ENCODE data around the gene CASR. TPM values are rescaled to one million over a fixed set of nuclear protein-coding genes. Genes with fewer than 3 reads are reported as not detected.
"Not testable (repeated sequence)": the region's sequence is repeated elsewhere in the genome, so short reads cannot be mapped to it uniquely, and the experiment has no call there.

Gene CASR
- 0.03 TPM for polyA plus RNA-seq (2013, experiment 1 of 2)
- polyA plus RNA-seq (2013, experiment 2 of 2), result 0.10 TPM

- Histone ChIP-seq H3K79me2 (ENCODE audit: control insufficient read depth, insufficient read depth, low read length) (no peaks in the 10 kb centered on the region), H3K27ac (ENCODE audit: low read depth, low read length) (no peak within 1 kb of the TSS), H2BK5ac (ENCODE audit: low read length) (no peak within 1 kb of the TSS), H3K9ac (ENCODE audit: low read length) (peak within 1 kb of the TSS; percentile 30), H3K79me1 (ENCODE audit: low read length) (no peaks in the 10 kb centered on the region), H4K8ac (ENCODE audit: low read depth, low read length) (no peak within 1 kb of the TSS), H3K18ac (ENCODE audit: low read length) (peak within 1 kb of the TSS; percentile 8), H3K4me2 (ENCODE audit: low read length) (peak within 1 kb of the TSS; percentile 65), H3K27me3 (ENCODE audit: insufficient read depth, low read length, poor library complexity) (peaks cover 13% of the 10 kb centered on the region), H3K56ac (ENCODE audit: low read length) (peak within 1 kb of the TSS; percentile 73), H3K36me3 (ENCODE audit: control insufficient read depth, insufficient read depth, low read length) (no peaks in the 10 kb centered on the region), H3K23ac (ENCODE audit: low read length) (no peak within 1 kb of the TSS), H3K4ac (ENCODE audit: low read depth, low read length) (no peak within 1 kb of the TSS), H4K5ac (ENCODE audit: low read length) (no peak within 1 kb of the TSS), H3K4me1 (ENCODE audit: control insufficient read depth, low read depth, low read length) (no peaks in the 10 kb centered on the region), H2BK15ac (replicated peaks; ENCODE audit: low read depth) (no peak within 1 kb of the TSS), H3K4me3 (ENCODE audit: low read length) (peak within 1 kb of the TSS; percentile 45), H2BK120ac (ENCODE audit: low read depth, low read length) (no peak within 1 kb of the TSS), H2AK5ac (ENCODE audit: low read length) (no peak within 1 kb of the TSS)
- DNase-seq, result peak; percentile 38
- no CpG with 5 or more reads among the region's 14 CpGs for WGBS (ENCODE audit: extremely low coverage, insufficient coverage, low lambda C conversion rate)
Measured at GRCh38 chr3:122183521-122183892, at the start of gene CASR. Gene CASR, plus strand, starts transcription at chr3:122183668. Its CDS starts 70,522 bp downstream, at chr3:122254190.

GRCh38 chr3:122146466-122146865, 37.0 kb upstream of the CASR start:
- Histone ChIP-seq H2AK5ac (ENCODE audit: low read length) (no peak overlapping the region), H3K18ac (ENCODE audit: low read length) (no peak overlapping the region), H4K5ac (ENCODE audit: low read length) (no peak overlapping the region), H4K8ac (ENCODE audit: low read depth, low read length) (no peak overlapping the region), H3K27me3 (ENCODE audit: insufficient read depth, low read length, poor library complexity) (no peaks in the 10 kb centered on the region), H2BK120ac (ENCODE audit: low read depth, low read length) (no peak overlapping the region), H3K4me3 (ENCODE audit: low read length) (no peak overlapping the region), H3K27ac (ENCODE audit: low read depth, low read length) (no peak overlapping the region), H3K4me2 (ENCODE audit: low read length) (no peak overlapping the region), H3K4ac (ENCODE audit: low read depth, low read length) (no peak overlapping the region), H3K79me2 (ENCODE audit: control insufficient read depth, insufficient read depth, low read length) (no peaks in the 10 kb centered on the region), H2BK15ac (replicated peaks; ENCODE audit: low read depth) (no peak overlapping the region), H3K23ac (ENCODE audit: low read length) (no peak overlapping the region), H3K79me1 (ENCODE audit: low read length) (no peaks in the 10 kb centered on the region), H3K4me1 (ENCODE audit: control insufficient read depth, low read depth, low read length) (no peaks in the 10 kb centered on the region), H3K9ac (ENCODE audit: low read length) (no peak overlapping the region), H3K36me3 (ENCODE audit: control insufficient read depth, insufficient read depth, low read length) (no peaks in the 10 kb centered on the region), H3K56ac (ENCODE audit: low read length) (no peak overlapping the region), H2BK5ac (ENCODE audit: low read length) (no peak overlapping the region)
- WGBS (ENCODE audit: extremely low coverage, insufficient coverage, low lambda C conversion rate), result no CpG with 5 or more reads among the region's 3 CpGs
- DNase-seq, result no peak

- Histone ChIP-seq H3K9ac (ENCODE audit: low read length) (no peak overlapping the region), H3K4me2 (ENCODE audit: low read length) (no peak overlapping the region), H3K4me1 (ENCODE audit: control insufficient read depth, low read depth, low read length) (no peaks in the 10 kb centered on the region), H3K23ac (ENCODE audit: low read length) (no peak overlapping the region), H3K56ac (ENCODE audit: low read length) (no peak overlapping the region), H2BK120ac (ENCODE audit: low read depth, low read length) (no peak overlapping the region), H3K27ac (ENCODE audit: low read depth, low read length) (no peak overlapping the region), H3K79me2 (ENCODE audit: control insufficient read depth, insufficient read depth, low read length) (no peaks in the 10 kb centered on the region), H3K18ac (ENCODE audit: low read length) (no peak overlapping the region), H2BK5ac (ENCODE audit: low read length) (no peak overlapping the region), H2AK5ac (ENCODE audit: low read length) (no peak overlapping the region), H3K27me3 (ENCODE audit: insufficient read depth, low read length, poor library complexity) (no peaks in the 10 kb centered on the region), H2BK15ac (replicated peaks; ENCODE audit: low read depth) (no peak overlapping the region), H3K4me3 (ENCODE audit: low read length) (no peak overlapping the region), H3K36me3 (ENCODE audit: control insufficient read depth, insufficient read depth, low read length) (no peaks in the 10 kb centered on the region), H4K5ac (ENCODE audit: low read length) (no peak overlapping the region), H4K8ac (ENCODE audit: low read depth, low read length) (no peak overlapping the region), H3K4ac (ENCODE audit: low read depth, low read length) (no peak overlapping the region), H3K79me1 (ENCODE audit: low read length) (no peaks in the 10 kb centered on the region)
- DNase-seq, result no peak
- no CpG with 5 or more reads among the region's 2 CpGs for WGBS (ENCODE audit: extremely low coverage, insufficient coverage, low lambda C conversion rate)
Measured at GRCh38 chr3:122148941-122149627, 34.4 kb upstream of the CASR start.

GRCh38 chr3:122151480-122151879, 32.0 kb upstream of the CASR start:
- Histone ChIP-seq H3K4me1 (ENCODE audit: control insufficient read depth, low read depth, low read length) (no peaks in the 10 kb centered on the region), H3K4me2 (ENCODE audit: low read length) (no peak overlapping the region), H4K8ac (ENCODE audit: low read depth, low read length) (no peak overlapping the region), H3K27me3 (ENCODE audit: insufficient read depth, low read length, poor library complexity) (no peaks in the 10 kb centered on the region), H2BK15ac (replicated peaks; ENCODE audit: low read depth) (no peak overlapping the region), H3K18ac (ENCODE audit: low read length) (no peak overlapping the region), H3K27ac (ENCODE audit: low read depth, low read length) (no peak overlapping the region), H4K5ac (ENCODE audit: low read length) (no peak overlapping the region), H3K9ac (ENCODE audit: low read length) (no peak overlapping the region), H3K79me2 (ENCODE audit: control insufficient read depth, insufficient read depth, low read length) (no peaks in the 10 kb centered on the region), H3K36me3 (ENCODE audit: control insufficient read depth, insufficient read depth, low read length) (no peaks in the 10 kb centered on the region), H2BK120ac (ENCODE audit: low read depth, low read length) (no peak overlapping the region), H2BK5ac (ENCODE audit: low read length) (no peak overlapping the region), H3K79me1 (ENCODE audit: low read length) (no peaks in the 10 kb centered on the region), H3K23ac (ENCODE audit: low read length) (no peak overlapping the region), H3K56ac (ENCODE audit: low read length) (no peak overlapping the region), H3K4me3 (ENCODE audit: low read length) (no peak overlapping the region), H3K4ac (ENCODE audit: low read depth, low read length) (no peak overlapping the region), H2AK5ac (ENCODE audit: low read length) (no peak overlapping the region)
- no peak for DNase-seq
- no CpG with 5 or more reads among the region's 2 CpGs for WGBS (ENCODE audit: extremely low coverage, insufficient coverage, low lambda C conversion rate)

DNA sequence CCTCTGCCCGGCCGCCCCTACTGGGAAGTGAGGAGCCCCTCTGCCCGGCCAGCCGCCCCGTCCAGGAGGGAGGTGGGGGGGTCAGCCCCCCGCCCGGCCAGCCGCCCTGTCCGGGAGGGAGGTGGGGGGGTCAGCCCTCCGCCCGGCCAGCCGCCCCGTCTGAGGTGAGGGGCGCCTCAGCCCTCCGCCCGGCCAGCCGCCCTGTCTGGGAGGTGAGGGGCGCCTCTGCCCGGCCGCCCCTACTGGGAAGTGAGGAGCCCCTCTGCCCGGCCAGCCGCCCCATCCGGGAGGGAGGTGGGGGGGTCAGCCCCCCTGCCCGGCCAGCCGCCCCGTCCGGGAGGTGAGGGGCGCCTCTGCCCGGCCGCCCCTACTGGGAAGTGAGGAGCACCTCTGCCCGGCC, 18.5 kb upstream of the CASR start:
- H2BK5ac ChIP-seq (ENCODE audit: low read length); H3K4me1 ChIP-seq (ENCODE audit: control insufficient read depth, low read depth, low read length); H3K23ac ChIP-seq (ENCODE audit: low read length); H3K27me3 ChIP-seq (ENCODE audit: insufficient read depth, low read length, poor library complexity); DNase-seq; H3K4me3 ChIP-seq (ENCODE audit: low read length); H4K8ac ChIP-seq (ENCODE audit: low read depth, low read length); H3K4ac ChIP-seq (ENCODE audit: low read depth, low read length); H3K4me2 ChIP-seq (ENCODE audit: low read length); H2AK5ac ChIP-seq (ENCODE audit: low read length); H3K9ac ChIP-seq (ENCODE audit: low read length); H3K79me1 ChIP-seq (ENCODE audit: low read length); H3K79me2 ChIP-seq (ENCODE audit: control insufficient read depth, insufficient read depth, low read length); H4K5ac ChIP-seq (ENCODE audit: low read length); H2BK15ac ChIP-seq (replicated peaks; ENCODE audit: low read depth); H3K27ac ChIP-seq (ENCODE audit: low read depth, low read length); H3K36me3 ChIP-seq (ENCODE audit: control insufficient read depth, insufficient read depth, low read length); H2BK120ac ChIP-seq (ENCODE audit: low read depth, low read length); H3K18ac ChIP-seq (ENCODE audit: low read length); H3K56ac ChIP-seq (ENCODE audit: low read length): not testable (repeated sequence)
- no CpG with 5 or more reads among the region's 31 CpGs for WGBS (ENCODE audit: extremely low coverage, insufficient coverage, low lambda C conversion rate)

DNA sequence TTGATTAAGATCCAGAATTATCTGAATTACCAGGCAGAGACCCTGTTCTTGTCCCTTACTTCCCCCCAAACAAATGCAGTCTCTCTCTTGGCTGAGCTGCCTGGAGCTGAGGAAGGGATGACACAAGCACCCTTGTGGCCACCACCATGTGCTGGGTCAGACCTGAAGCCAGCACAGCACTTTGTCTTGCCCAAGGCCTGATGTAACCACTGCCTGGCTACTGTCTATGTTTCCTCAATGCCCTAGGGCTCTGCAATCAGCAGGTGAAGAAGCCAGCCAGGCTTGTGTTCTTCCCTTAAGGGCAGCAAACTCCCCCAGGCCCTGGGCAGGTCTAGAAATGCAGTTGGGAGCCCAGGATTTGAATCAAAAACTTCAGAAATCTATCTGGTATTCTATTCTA, 15.8 kb upstream of the CASR start:
- no peaks in the 10 kb centered on the region for H3K79me2 ChIP-seq (ENCODE audit: control insufficient read depth, insufficient read depth, low read length)
- no peak overlapping the region for H3K23ac ChIP-seq (ENCODE audit: low read length)
- H2BK5ac ChIP-seq (ENCODE audit: low read length), result no peak overlapping the region
- H3K36me3 ChIP-seq (ENCODE audit: control insufficient read depth, insufficient read depth, low read length), result no peaks in the 10 kb centered on the region
- H3K27ac ChIP-seq (ENCODE audit: low read depth, low read length), result no peak overlapping the region
- H2BK120ac ChIP-seq (ENCODE audit: low read depth, low read length), result no peak overlapping the region
- no peak overlapping the region for H3K9ac ChIP-seq (ENCODE audit: low read length)
- no peak overlapping the region for H2BK15ac ChIP-seq (replicated peaks; ENCODE audit: low read depth)
- DNase-seq, result no peak
- H4K8ac ChIP-seq (ENCODE audit: low read depth, low read length), result no peak overlapping the region
- H3K4me2 ChIP-seq (ENCODE audit: low read length), result no peak overlapping the region
- H3K79me1 ChIP-seq (ENCODE audit: low read length), result no peaks in the 10 kb centered on the region
- H3K4ac ChIP-seq (ENCODE audit: low read depth, low read length), result no peak overlapping the region
- H3K27me3 ChIP-seq (ENCODE audit: insufficient read depth, low read length, poor library complexity), result no peaks in the 10 kb centered on the region
- no peaks in the 10 kb centered on the region for H3K4me1 ChIP-seq (ENCODE audit: control insufficient read depth, low read depth, low read length)
- H2AK5ac ChIP-seq (ENCODE audit: low read length), result no peak overlapping the region
- H3K4me3 ChIP-seq (ENCODE audit: low read length), result no peak overlapping the region
- H3K56ac ChIP-seq (ENCODE audit: low read length), result no peak overlapping the region
- H3K18ac ChIP-seq (ENCODE audit: low read length), result no peak overlapping the region
- no peak overlapping the region for H4K5ac ChIP-seq (ENCODE audit: low read length)

All from mesendoderm (in vitro differentiated cells).